ENCODE data around the gene RNF41. TPM values are rescaled to one million over a fixed set of nuclear protein-coding genes. Genes with fewer than 3 reads are reported as not detected.

RNF41 gene
- total and polyA plus RNA-seq, 2 experiments from 2014 or later = 39.4 to 125 TPM

DNA sequence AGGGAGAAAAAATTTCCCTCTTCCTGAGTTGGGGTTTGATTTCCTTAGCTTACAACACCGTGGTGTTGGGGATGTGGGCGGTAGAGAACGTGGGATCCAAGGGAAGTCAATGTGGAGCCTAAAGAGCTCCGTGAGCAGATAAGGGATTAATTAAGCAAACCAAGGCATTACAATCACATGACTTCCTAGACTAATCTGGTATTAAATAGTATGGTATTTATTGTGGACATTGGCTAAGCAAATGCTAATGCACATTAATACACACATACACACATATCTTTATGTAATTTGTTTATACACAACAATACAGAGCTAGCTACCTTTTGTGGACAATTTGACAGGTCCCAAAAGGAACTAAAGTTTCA is 791 bp upstream of the RNF41 start:
- Histone ChIP-seq H3K79me2 (ENCODE audit: insufficient read depth) (peaks cover 36% of the 10 kb centered on the region), H2AFZ (peak overlapping the region; percentile 83), H3K27me3 (replicated peaks; ENCODE audit: insufficient read depth) (no peaks in the 10 kb centered on the region), H4K20me1 (ENCODE audit: insufficient read depth) (no peaks in the 10 kb centered on the region), H3K9me3 (ENCODE audit: low read depth) (no peaks in the 10 kb centered on the region), H3K9me2 (ENCODE audit: insufficient read depth) (no peaks in the 10 kb centered on the region), H3K4me1 (ENCODE audit: insufficient read depth) (peaks cover 15% of the 10 kb centered on the region), H3F3A (ENCODE audit: insufficient read depth) (peaks cover 19% of the 10 kb centered on the region), H3K4me2 (ENCODE audit: unreplicated experiment) (peak overlapping the region; percentile 82), H3K27ac (peak overlapping the region; percentile 94), H3K4me3 (peak overlapping the region; percentile 98), H3K36me3 (ENCODE audit: low read depth) (no peaks in the 10 kb centered on the region), H3K9ac (peak overlapping the region; percentile 90)
- DNase-seq = no peak
- TF ChIP-seq EZH2 (IDR thresholded peaks at IDR 0.05; ENCODE audit: insufficient read depth, poor library complexity, severe bottlenecking) = no peak
- 5% methylated on average over 4 of the region's 4 CpGs for WGBS, 2 experiments (ENCODE audit: low coverage in 1 of 2, low lambda C conversion rate in 2 of 2, missing lambda C conversion rate in 2 of 2)
- in situ Hi-C loops (cut with MboI) = no loop called here

DNA sequence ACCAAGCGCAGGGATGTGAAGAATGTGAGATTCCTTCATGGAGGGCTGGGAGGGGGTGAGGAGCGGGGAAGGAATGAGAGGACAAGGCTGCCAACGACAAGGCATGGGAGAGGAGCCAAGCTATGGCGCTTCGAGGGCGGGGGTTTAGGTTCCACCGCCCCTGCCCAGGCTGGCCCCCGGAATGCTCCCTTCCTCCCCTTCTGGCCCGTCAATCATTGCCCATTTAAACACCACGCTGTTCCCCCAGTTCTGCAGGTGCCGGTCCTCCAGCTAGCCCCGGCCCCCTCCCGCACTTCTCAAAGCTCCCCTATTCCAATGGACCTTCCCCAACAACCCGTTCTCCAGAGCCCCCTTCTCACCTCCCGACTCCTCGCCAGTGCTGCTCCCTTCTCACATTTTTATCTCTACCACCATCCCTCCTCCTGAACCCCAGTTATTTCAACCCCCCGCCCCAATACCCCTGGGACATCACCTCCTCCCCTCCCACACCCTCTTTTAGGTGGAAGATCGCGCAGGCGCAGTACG is 428 bp downstream of the RNF41 start:
- 1 to 3% methylated on average over 17 to 21 of the region's 21 CpGs for WGBS, 2 experiments (ENCODE audit: low coverage in 1 of 2, low lambda C conversion rate in 2 of 2, missing lambda C conversion rate in 2 of 2)
- H4K20me1 ChIP-seq (ENCODE audit: insufficient read depth) = no peaks in the 10 kb centered on the region
- peak; percentile 90 for DNase-seq
- H3K9me3 ChIP-seq (ENCODE audit: low read depth) = no peaks in the 10 kb centered on the region
- peak overlapping the region; percentile 83 for H2AFZ ChIP-seq
- peak overlapping the region; percentile 90 for H3K9ac ChIP-seq
- peak overlapping the region; percentile 98 for H3K4me3 ChIP-seq
- in situ Hi-C loops (cut with MboI) = no loop called here
- H3K79me2 ChIP-seq (ENCODE audit: insufficient read depth) = peaks cover 48% of the 10 kb centered on the region
- peak overlapping the region; percentile 90 for H3K4me2 ChIP-seq (ENCODE audit: unreplicated experiment)
- no peaks in the 10 kb centered on the region for H3K9me2 ChIP-seq (ENCODE audit: insufficient read depth)
- TF ChIP-seq EZH2phosphoT487 (IDR thresholded peaks at IDR 0.05; ENCODE audit: insufficient read depth, low read depth) (no peak), EZH2 (IDR thresholded peaks at IDR 0.05; ENCODE audit: insufficient read depth, poor library complexity, severe bottlenecking) (no peak)
- peaks cover 15% of the 10 kb centered on the region for H3K4me1 ChIP-seq (ENCODE audit: insufficient read depth)
- H3K36me3 ChIP-seq (ENCODE audit: low read depth) = 0 out of 2 replicates have a peak, but pooled peaks cover 2% of the 10 kb centered on the region
- no peaks in the 10 kb centered on the region for H3K27me3 ChIP-seq (replicated peaks; ENCODE audit: insufficient read depth)
- H3F3A ChIP-seq (ENCODE audit: insufficient read depth) = peaks cover 19% of the 10 kb centered on the region
- H3K27ac ChIP-seq = peak overlapping the region; percentile 94

DNA sequence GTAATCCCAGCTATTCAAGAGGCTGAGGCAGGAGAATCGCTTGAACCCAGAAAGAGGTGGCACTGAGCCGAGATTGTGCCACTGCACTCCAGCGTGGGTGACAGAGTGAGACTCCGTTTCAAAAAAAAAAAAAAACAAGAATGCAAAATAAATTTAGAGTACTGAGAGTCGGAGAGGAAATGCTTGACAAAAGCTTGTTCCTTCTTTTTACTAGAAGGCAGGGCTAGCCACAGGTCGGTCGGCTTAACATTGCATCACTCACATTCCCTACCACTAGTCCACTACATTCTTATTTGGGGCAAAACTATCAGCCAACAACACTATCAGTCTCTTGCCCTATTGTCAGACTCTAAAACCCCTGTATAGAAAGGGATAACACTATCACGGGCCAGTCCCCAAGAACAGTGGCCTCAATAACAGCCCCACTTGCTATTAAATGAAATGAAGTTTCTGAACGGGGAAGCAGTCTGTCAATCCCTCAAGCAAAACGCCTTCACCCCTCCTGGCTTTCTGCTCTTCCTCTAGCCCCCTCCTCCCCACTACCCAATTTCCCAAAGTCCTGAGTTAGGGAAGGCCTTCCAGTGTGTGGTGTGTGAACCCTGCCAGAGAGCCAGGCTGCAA is 1.0 kb downstream of the RNF41 start:
- Histone ChIP-seq H3K79me2 (ENCODE audit: insufficient read depth) (peaks cover 54% of the 10 kb centered on the region), H3K9me2 (ENCODE audit: insufficient read depth) (no peaks in the 10 kb centered on the region), H3K36me3 (ENCODE audit: low read depth) (peaks cover 6% of the 10 kb centered on the region; the same call in 1 of the 2 replicates), H2AFZ (peak overlapping the region; percentile 83), H3K4me2 (ENCODE audit: unreplicated experiment) (peak overlapping the region; percentile 90), H3K4me1 (ENCODE audit: insufficient read depth) (peaks cover 15% of the 10 kb centered on the region), H3K4me3 (peak overlapping the region; percentile 98), H4K20me1 (ENCODE audit: insufficient read depth) (no peaks in the 10 kb centered on the region), H3K27ac (peak overlapping the region; percentile 94), H3K27me3 (replicated peaks; ENCODE audit: insufficient read depth) (no peaks in the 10 kb centered on the region), H3F3A (ENCODE audit: insufficient read depth) (peaks cover 19% of the 10 kb centered on the region), H3K9me3 (ENCODE audit: low read depth) (no peaks in the 10 kb centered on the region), H3K9ac (peak overlapping the region; percentile 90)
- in situ Hi-C loops (cut with MboI) = no loop called here
- DNase-seq = peak; percentile 66
- WGBS, 2 experiments (ENCODE audit: low coverage in 1 of 2, low lambda C conversion rate in 2 of 2, missing lambda C conversion rate in 2 of 2) = 4 to 5% methylated on average over 10 of the region's 10 CpGs
- TF ChIP-seq EZH2 (IDR thresholded peaks at IDR 0.05; ENCODE audit: insufficient read depth, poor library complexity, severe bottlenecking) = no peak
- TF ChIP-seq EZH2phosphoT487 (IDR thresholded peaks at IDR 0.05; ENCODE audit: insufficient read depth, low read depth) = no peak

DNA sequence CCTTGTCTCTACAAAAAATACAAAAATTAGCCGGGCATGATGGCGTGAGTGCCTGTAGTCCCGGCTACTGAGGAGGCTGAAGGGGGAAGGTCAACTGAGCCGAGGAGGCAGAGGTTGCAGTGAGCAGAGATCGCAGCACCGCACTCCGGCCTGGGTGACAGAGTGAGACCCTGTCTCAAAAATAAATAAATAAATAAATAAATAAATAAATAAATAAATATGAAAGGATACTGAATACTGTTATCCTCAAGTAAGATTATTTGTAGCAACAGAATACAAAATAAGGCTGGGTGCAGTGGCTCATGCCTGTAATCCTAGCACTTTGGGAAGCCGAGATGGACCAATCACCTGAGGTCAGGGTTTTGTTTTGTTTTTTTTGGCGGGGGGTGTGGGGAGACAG is 1.9 kb downstream of the RNF41 start:
- DNase-seq = no peak
- H3K79me2 ChIP-seq (ENCODE audit: insufficient read depth) = peaks cover 62% of the 10 kb centered on the region
- no peaks in the 10 kb centered on the region for H3K9me2 ChIP-seq (ENCODE audit: insufficient read depth)
- in situ Hi-C loops (cut with MboI) = no loop called here
- WGBS, 2 experiments (ENCODE audit: low coverage in 1 of 2, low lambda C conversion rate in 2 of 2, missing lambda C conversion rate in 2 of 2) = 94 to 97% methylated on average over 9 of the region's 9 CpGs
- peaks cover 19% of the 10 kb centered on the region for H3F3A ChIP-seq (ENCODE audit: insufficient read depth)
- no peak overlapping the region for H3K9ac ChIP-seq
- peak overlapping the region; percentile 90 for H3K4me2 ChIP-seq (ENCODE audit: unreplicated experiment)
- no peaks in the 10 kb centered on the region for H3K9me3 ChIP-seq (ENCODE audit: low read depth)
- H3K27me3 ChIP-seq (replicated peaks; ENCODE audit: insufficient read depth) = no peaks in the 10 kb centered on the region
- no peak overlapping the region for H3K27ac ChIP-seq
- peaks cover 15% of the 10 kb centered on the region for H3K4me1 ChIP-seq (ENCODE audit: insufficient read depth)
- peaks cover 11% of the 10 kb centered on the region for H3K36me3 ChIP-seq (ENCODE audit: low read depth)
- peak overlapping the region; percentile 98; the same call in 1 of the 2 replicates for H3K4me3 ChIP-seq
- no peak overlapping the region for H2AFZ ChIP-seq
- no peak for TF ChIP-seq EZH2phosphoT487 (IDR thresholded peaks at IDR 0.05; ENCODE audit: insufficient read depth, low read depth)
- TF ChIP-seq EZH2 (IDR thresholded peaks at IDR 0.05; ENCODE audit: insufficient read depth, poor library complexity, severe bottlenecking) = no peak
- H4K20me1 ChIP-seq (ENCODE audit: insufficient read depth) = no peaks in the 10 kb centered on the region

All from GM23248 (cell line).